GM19023 (cell line): Measurements from ENCODE around the gene POLR2H.

ENCODE experiments used
- ATAC-seq: cut with Tn5 transposase; IDR thresholded peaks from one replicate; pipeline ENCODE4 v1.9.1; 2021; ENCODE audit warnings: mild to moderate bottlenecking, moderate library complexity; ENCODE audit not compliant: unreplicated experiment

The POLR2H gene

GRCh38 chr3:184368586-184369183 lies 7.2 kb downstream of the POLR2H start:
- ATAC-seq = no peak

GRCh38 chr3:184371570-184372018 lies 10.1 kb downstream of the POLR2H start:
- ATAC-seq = peak; percentile 73

GRCh38 chr3:184372296-184372821 lies 10.8 kb downstream of the POLR2H start:
- ATAC-seq = no peak

GRCh38 chr3:184372911-184373310 lies 11.4 kb downstream of the POLR2H start:
- ATAC-seq = no peak

GRCh38 chr3:184373422-184373821 lies 11.9 kb downstream of the POLR2H start:
- ATAC-seq = no peak

- ATAC-seq = no peak
Observed at GRCh38 chr3:184375747-184376461, 14.4 kb downstream of the POLR2H start.

GRCh38 chr3:184377374-184377773 lies 15.9 kb downstream of the POLR2H start:
- ATAC-seq = no peak

GRCh38 chr3:184377882-184378445 lies 16.5 kb downstream of the POLR2H start, which contains the start of gene THPO:
TSS of gene THPO (minus strand) at chr3:184378207. CDS start at chr3:184376259, 1,948 bp downstream.
- no peak for ATAC-seq

GRCh38 chr3:184378651-184379357 lies 17.3 kb downstream of the POLR2H start:
- ATAC-seq = no peak

GRCh38 chr3:184379358-184380184 lies 18.1 kb downstream of the POLR2H start, which contains the start of gene CHRD:
TSS of gene CHRD (plus strand) at chr3:184380054. CDS start at chr3:184380319, 265 bp downstream.
- no peak for ATAC-seq

- ATAC-seq = no peak
Observed at GRCh38 chr3:184380185-184380626, 18.7 kb downstream of the POLR2H start.

GRCh38 chr3:184380627-184381260 lies 19.2 kb downstream of the POLR2H start:
- ATAC-seq = no peak

- no peak for ATAC-seq
Observed at GRCh38 chr3:184381261-184382224, 20.0 kb downstream of the POLR2H start.

GRCh38 chr3:184382326-184383032 lies 21.0 kb downstream of the POLR2H start:
- no peak for ATAC-seq

GRCh38 chr3:184383033-184383740 lies 21.7 kb downstream of the POLR2H start:
- no peak for ATAC-seq

GRCh38 chr3:184384342-184384741 lies 22.8 kb downstream of the POLR2H start:
- ATAC-seq = no peak

GRCh38 chr3:184384856-184385422 lies 23.4 kb downstream of the POLR2H start:
- no peak for ATAC-seq
